HEK293T (cell line): Measurements from ENCODE around the gene TSPAN1.

Experiments
- ARNT ChIP-seq: fragments of 450-650 bp; IDR thresholded peaks from 2 replicates; pipeline ENCODE4 v1.6.1; 2017; ENCODE audit warnings: mild to moderate bottlenecking
- ELF4 ChIP-seq: fragments of 450-650 bp; IDR thresholded peaks from 2 replicates; pipeline ENCODE4 v1.6.1; 2017; ENCODE audit warnings: antibody characterized with exemption
- FOXK2 ChIP-seq: fragments of 450-650 bp; IDR thresholded peaks from 2 replicates; pipeline ENCODE4 v1.6.1; 2016; ENCODE audit warnings: mild to moderate bottlenecking
- LEF1 ChIP-seq: fragments of 450-650 bp; IDR thresholded peaks from 2 replicates; pipeline ENCODE4 v1.6.1; 2017; ENCODE audit warnings: mild to moderate bottlenecking, borderline replicate concordance
- SP1 ChIP-seq: fragments of 450-650 bp; IDR thresholded peaks from 2 replicates; pipeline ENCODE4 v1.6.1; 2017
- ZNF384 ChIP-seq: fragments of 450-650 bp; IDR thresholded peaks from 2 replicates; pipeline ENCODE4 v1.6.1; 2016

DNA sequence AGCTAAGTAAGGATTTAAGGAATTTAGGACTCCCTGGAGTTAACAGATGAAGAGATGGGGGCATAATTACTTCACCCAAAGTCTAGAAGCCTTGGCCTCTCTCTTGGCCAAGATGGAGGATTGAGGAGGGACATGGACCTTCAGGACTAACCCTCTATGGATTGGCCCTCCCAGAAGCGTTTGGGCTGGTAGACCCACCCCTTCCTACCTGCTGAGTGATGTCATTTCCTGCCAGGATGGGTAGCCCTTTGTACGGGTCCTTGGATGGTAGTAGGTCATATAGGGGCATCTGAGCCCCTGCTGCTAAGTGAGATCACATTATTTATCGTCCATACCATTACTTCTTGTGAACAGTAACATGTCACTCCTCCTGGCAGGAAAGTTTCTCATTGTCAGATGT, 45.9 kb downstream of the TSPAN1 start:
- TF ChIP-seq FOXK2 (no peak), LEF1 (no peak), ELF4 (no peak), SP1 (no peak), ZNF384 (no peak), ARNT (no peak)
